A549 (cell line): ENCODE results near the gene CHST11. TPM values are rescaled to one million over a fixed set of nuclear protein-coding genes. Genes with fewer than 3 reads are reported as not detected.

Source experiments
- ATAC-seq, 2 experiments: fragments of 200-7000 bp in 1 of 2; fragments of >200 bp in 1 of 2; cut with Nextera tagmentation in 1 of 2; cut with Tn5 transposase in 1 of 2; 3 replicates each; pipeline versions ENCODE4 v1.8.0 to v1.9.1; 2018 to 2020; ENCODE audit warnings: mild to moderate bottlenecking in 1 of 2, moderate library complexity in 1 of 2
- CTCF ChIA-PET: fragments of 300-600 bp; sonication (Branson Sonifier 250); formaldehyde crosslinking; extraction: SDS; loops from one replicate; lab custom pipeline; 2021; ENCODE audit warnings: antibody characterized with exemption, inconsistent platforms; lab: Yijun Ruan, JAX
- POLR2A ChIA-PET: fragments of 350-600 bp; formaldehyde crosslinking; extraction: SDS; loops from one replicate; lab custom pipeline; 2021; ENCODE audit warnings: antibody characterized with exemption, inconsistent platforms; lab: Yijun Ruan, JAX
- DNase-seq, 2 experiments: peaks; one replicate each; pipeline versions ENCODE4 v3.0.0 to v3.0.0-alpha.2; 2011 to 2016; ENCODE audit warnings: low read depth in 1 of 2, low spot score in 1 of 2
- FAIRE-seq: peaks from 2 replicates; lab custom pipeline; 2011; peaks lifted over from hg19 to GRCh38; lab: Jason Lieb, UNC
- H3K27ac ChIP-seq, 2 experiments: fragments of >200 bp; sonication (Bioruptor Twin); formaldehyde crosslinking; 3 replicates each; pipeline ENCODE4 v1.5.1; 2016 to 2017
- H3K4me1 ChIP-seq: fragments of >200 bp; sonication (Bioruptor Twin); formaldehyde crosslinking; 3 replicates; pipeline ENCODE4 v1.6.1; 2016
- H3K4me2 ChIP-seq: fragments of >200 bp; sonication (Bioruptor Twin); formaldehyde crosslinking; 3 replicates; pipeline ENCODE4 v1.6.1; 2016
- H3K4me3 ChIP-seq: fragments of >200 bp; sonication (Bioruptor Twin); formaldehyde crosslinking; 3 replicates; pipeline ENCODE4 v1.5.1; 2016
- H3K9me3 ChIP-seq: fragments of >200 bp; sonication (Bioruptor Twin); formaldehyde crosslinking; 3 replicates; pipeline ENCODE4 v1.6.1; 2016
- CBX8 ChIP-seq: fragments of 200-600 bp; sonication (generic); IDR thresholded peaks from 2 replicates; pipeline ENCODE4 v1.6.1; 2016
- ESRRA ChIP-seq: fragments of 150-350 bp; IDR thresholded peaks from 2 replicates; pipeline ENCODE4 v1.6.1; 2014; ENCODE audit warnings: mild to moderate bottlenecking, low read length, borderline replicate concordance
- FOSB ChIP-seq: fragments of 250-450 bp; sonication (Bioruptor Pico); IDR thresholded peaks from 2 replicates; pipeline ENCODE4 v1.5.0; 2020; ENCODE audit warnings: mild to moderate bottlenecking, moderate library complexity
- FOSL2 ChIP-seq, 2 experiments: fragments of 450-650 bp in 1 of 2; fragments of >200 bp in 1 of 2; sonication (Bioruptor Twin) in 1 of 2; formaldehyde crosslinking; IDR thresholded peaks; 2 replicates each; pipeline versions ENCODE4 v1.5.0 to v1.6.1; 2016 to 2020; ENCODE audit warnings: mild to moderate bottlenecking in 1 of 2, moderate library complexity in 1 of 2
- HDAC2 ChIP-seq: fragments of 200-600 bp; sonication (generic); IDR thresholded peaks from 2 replicates; pipeline ENCODE4 v1.6.1; 2016
- HEYL ChIP-seq: fragments of 250-450 bp; sonication (Bioruptor Pico); IDR thresholded peaks from 2 replicates; pipeline ENCODE4 v1.8.0; 2021; ENCODE audit warnings: mild to moderate bottlenecking, moderate library complexity
- HOXA7 ChIP-seq: fragments of 250-450 bp; sonication (Bioruptor Pico); IDR thresholded peaks from 2 replicates; pipeline ENCODE4 v1.5.0; 2020; ENCODE audit warnings: mild to moderate bottlenecking, moderate library complexity
- HOXB5 ChIP-seq: fragments of 250-450 bp; sonication (Bioruptor Pico); IDR thresholded peaks from 2 replicates; pipeline ENCODE4 v1.5.0; 2020; ENCODE audit warnings: mild to moderate bottlenecking, moderate library complexity
- JUN ChIP-seq, 2 experiments: fragments of >200 bp; sonication (Bioruptor Twin); formaldehyde crosslinking; IDR thresholded peaks; 2 replicates in 1 of 2; 3 replicates in 1 of 2; pipeline ENCODE4 v1.6.1; 2016 to 2017
- KDM5A ChIP-seq: fragments of 200-600 bp; sonication (generic); IDR thresholded peaks from 2 replicates; pipeline ENCODE4 v1.6.1; 2016; ENCODE audit warnings: antibody characterized with exemption, mild to moderate bottlenecking
- MAFK ChIP-seq: fragments of 450-650 bp; IDR thresholded peaks from 2 replicates; pipeline ENCODE4 v1.6.1; 2014; ENCODE audit not compliant: partially characterized antibody
- MYC ChIP-seq: IDR thresholded peaks from 2 replicates; pipeline ENCODE4 v1.6.1; 2012; ENCODE audit warnings: mild to moderate bottlenecking, inconsistent platforms, low read length, improper control_type of control experiment, borderline replicate concordance
- NPAS2 ChIP-seq: fragments of 250-450 bp; sonication (Bioruptor Pico); IDR thresholded peaks from 2 replicates; pipeline ENCODE4 v1.8.0; 2022; ENCODE audit warnings: mild to moderate bottlenecking, moderate library complexity, borderline replicate concordance
- POLR2AphosphoS2 ChIP-seq: conservative IDR thresholded peaks from 2 replicates; pipeline ENCODE4 v1.6.1; 2012; ENCODE audit warnings: low read length, improper control_type of control experiment, inconsistent platforms
- RAD21 ChIP-seq, 2 experiments: fragments of >200 bp in 1 of 2; sonication (Bioruptor Twin) in 1 of 2; formaldehyde crosslinking in 1 of 2; IDR thresholded peaks in 1 of 2; conservative IDR thresholded peaks in 1 of 2; 2 replicates in 1 of 2; 3 replicates in 1 of 2; pipeline ENCODE4 v1.6.1; 2012 to 2018; ENCODE audit warnings: inconsistent platforms in 1 of 2
- RFX5 ChIP-seq: fragments of 450-650 bp; IDR thresholded peaks from 2 replicates; pipeline ENCODE4 v1.7.1; 2014; ENCODE audit warnings: antibody characterized with exemption, mild to moderate bottlenecking, moderate library complexity
- RNF2 ChIP-seq: fragments of 200-600 bp; sonication (generic); IDR thresholded peaks from 2 replicates; pipeline ENCODE4 v1.6.1; 2016; ENCODE audit warnings: low read depth, mild to moderate bottlenecking, antibody characterized with exemption, moderate library complexity, borderline replicate concordance
- TP53 ChIP-seq: fragments of 250-450 bp; sonication (Bioruptor Pico); IDR thresholded peaks from 2 replicates; pipeline ENCODE4 v1.5.0; 2021; ENCODE audit warnings: mild to moderate bottlenecking, moderate library complexity
- ZSCAN20 ChIP-seq: fragments of 250-450 bp; sonication (Bioruptor Pico); IDR thresholded peaks from 2 replicates; pipeline ENCODE4 v1.8.0; 2022; ENCODE audit warnings: mild to moderate bottlenecking, moderate library complexity
- WGBS: methylation state at CpG from one replicate; pipeline ENCODE4 v1.1.6; 2017; ENCODE audit errors: missing lambda C conversion rate; 5-methylcytosine and 5-hydroxymethylcytosine counted together
- polyA plus RNA-seq, 4 experiments: library from polyadenylated mRNA; depleted of rRNA in 3 of 4; stranded (reverse); fragments of >200 nt; fragmentation: RNase III in 1 of 4; extraction: RNeasy Plus Mini Kit Qiagen cat#74134 plus additional on column Dnase treatment in 1 of 4; gene quantifications; 2 replicates in 3 of 4; 3 replicates in 1 of 4; pipeline ENCODE4 v1.2.3, GENCODE V29; 2011 to 2017
- TF ChIP-seq, protein P1 (sequence below): fragments of 200-600 bp; sonication (generic); IDR thresholded peaks from 2 replicates; pipeline ENCODE4 v1.6.1; 2016; ENCODE audit warnings: antibody characterized with exemption, mild to moderate bottlenecking, moderate library complexity
- TF ChIP-seq, protein P2 (sequence below): fragments of >200 bp; sonication (Bioruptor Twin); formaldehyde crosslinking; IDR thresholded peaks from 3 replicates; pipeline ENCODE4 v1.6.1; 2016
- TF ChIP-seq, protein P3 (sequence below): IDR thresholded peaks from 2 replicates; pipeline ENCODE4 v1.6.1; 2012

The CHST11 gene
- polyA plus RNA-seq, 2 of the 4 experiments (the other 2 are of a cell fraction) = 19.2 to 21.8 TPM

DNA sequence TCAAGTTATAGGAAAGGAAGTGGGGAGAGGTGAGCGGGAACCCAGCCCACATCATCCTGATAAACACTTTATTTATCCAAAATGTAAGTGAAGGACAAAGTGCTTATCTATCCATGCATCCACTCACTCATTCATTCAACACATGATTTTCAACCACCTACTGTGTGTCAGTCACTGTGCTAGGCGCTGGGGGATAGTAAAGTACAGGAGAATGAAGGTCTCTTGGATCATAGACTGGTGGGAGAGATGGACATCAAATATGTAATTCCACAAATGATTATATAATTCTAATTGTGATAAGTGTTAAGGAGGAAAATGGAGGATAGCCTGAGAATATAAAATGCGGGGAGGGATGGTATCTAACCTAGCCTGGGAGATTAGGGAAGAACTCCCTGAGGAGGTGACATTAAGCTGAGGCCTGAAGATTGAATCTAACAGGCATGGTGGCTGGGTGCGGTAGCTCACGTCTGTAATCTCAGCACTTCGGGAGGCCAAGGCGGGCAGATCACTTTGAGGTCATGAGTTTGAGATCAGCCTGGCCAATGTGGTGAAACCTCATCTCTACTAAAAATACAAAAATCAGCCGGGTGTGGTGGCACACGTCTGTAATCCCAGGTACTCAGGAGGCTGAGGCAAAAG is 41.3 kb upstream of the CHST11 start (continued):
- no peak for TF ChIP-seq CBX8
- TF ChIP-seq MYC = no peak
- TF ChIP-seq POLR2AphosphoS2 = no peak
- TF ChIP-seq, all 56 proteins: peak for 0

DNA sequence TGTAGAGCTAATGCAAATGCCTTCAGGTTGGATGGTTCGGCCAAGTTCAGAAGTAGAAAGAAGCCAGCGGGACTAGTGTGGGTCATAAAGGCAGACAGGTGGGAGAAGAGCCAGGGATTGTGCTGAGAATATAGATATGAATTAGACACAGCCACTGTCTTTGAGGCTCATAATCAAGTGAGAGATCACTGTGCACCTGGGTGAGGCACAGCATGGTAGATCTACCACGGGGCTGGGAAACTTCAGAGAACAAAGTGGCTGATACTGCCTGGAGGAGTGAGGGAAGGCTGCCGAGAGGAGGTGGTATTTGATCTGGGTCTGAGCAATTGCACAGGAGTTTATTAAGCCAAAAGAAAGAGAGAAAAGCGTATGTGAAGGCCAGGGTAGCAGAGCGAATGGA is 40.6 kb upstream of the CHST11 start:
- Histone ChIP-seq H3K4me3 (no peak overlapping the region), H3K4me2 (no peak overlapping the region), H3K9me3 (no peaks in the 10 kb centered on the region), H3K4me1 (peaks cover under 1% of the 10 kb centered on the region; the same call in 1 of the 3 replicates), H3K27ac (no peak overlapping the region)
- CTCF ChIA-PET = no interaction called here
- 81% methylated on average over 6 of the region's 6 CpGs for WGBS
- no peak for DNase-seq
- POLR2A ChIA-PET = no interaction called here
- FAIRE-seq = no peak
- TF ChIP-seq HEYL (CRISPR knock-in tag) = no peak
- no peak for TF ChIP-seq MAFK
- no peak for TF ChIP-seq HOXB5
- no peak for TF ChIP-seq ZSCAN20 (CRISPR knock-in tag)
- TF ChIP-seq FOSL2 (IDR thresholded peaks at IDR 0.05) = no peak
- no peak for TF ChIP-seq FOSL2 (CRISPR knock-in tag; IDR thresholded peaks at IDR 0.05)
- TF ChIP-seq KDM5A = no peak
- TF ChIP-seq, protein P1, sequence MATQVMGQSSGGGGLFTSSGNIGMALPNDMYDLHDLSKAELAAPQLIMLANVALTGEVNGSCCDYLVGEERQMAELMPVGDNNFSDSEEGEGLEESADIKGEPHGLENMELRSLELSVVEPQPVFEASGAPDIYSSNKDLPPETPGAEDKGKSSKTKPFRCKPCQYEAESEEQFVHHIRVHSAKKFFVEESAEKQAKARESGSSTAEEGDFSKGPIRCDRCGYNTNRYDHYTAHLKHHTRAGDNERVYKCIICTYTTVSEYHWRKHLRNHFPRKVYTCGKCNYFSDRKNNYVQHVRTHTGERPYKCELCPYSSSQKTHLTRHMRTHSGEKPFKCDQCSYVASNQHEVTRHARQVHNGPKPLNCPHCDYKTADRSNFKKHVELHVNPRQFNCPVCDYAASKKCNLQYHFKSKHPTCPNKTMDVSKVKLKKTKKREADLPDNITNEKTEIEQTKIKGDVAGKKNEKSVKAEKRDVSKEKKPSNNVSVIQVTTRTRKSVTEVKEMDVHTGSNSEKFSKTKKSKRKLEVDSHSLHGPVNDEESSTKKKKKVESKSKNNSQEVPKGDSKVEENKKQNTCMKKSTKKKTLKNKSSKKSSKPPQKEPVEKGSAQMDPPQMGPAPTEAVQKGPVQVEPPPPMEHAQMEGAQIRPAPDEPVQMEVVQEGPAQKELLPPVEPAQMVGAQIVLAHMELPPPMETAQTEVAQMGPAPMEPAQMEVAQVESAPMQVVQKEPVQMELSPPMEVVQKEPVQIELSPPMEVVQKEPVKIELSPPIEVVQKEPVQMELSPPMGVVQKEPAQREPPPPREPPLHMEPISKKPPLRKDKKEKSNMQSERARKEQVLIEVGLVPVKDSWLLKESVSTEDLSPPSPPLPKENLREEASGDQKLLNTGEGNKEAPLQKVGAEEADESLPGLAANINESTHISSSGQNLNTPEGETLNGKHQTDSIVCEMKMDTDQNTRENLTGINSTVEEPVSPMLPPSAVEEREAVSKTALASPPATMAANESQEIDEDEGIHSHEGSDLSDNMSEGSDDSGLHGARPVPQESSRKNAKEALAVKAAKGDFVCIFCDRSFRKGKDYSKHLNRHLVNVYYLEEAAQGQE = no peak
- TF ChIP-seq RNF2 = no peak
- TF ChIP-seq POLR2AphosphoS2 = no peak
- TF ChIP-seq, protein P2, sequence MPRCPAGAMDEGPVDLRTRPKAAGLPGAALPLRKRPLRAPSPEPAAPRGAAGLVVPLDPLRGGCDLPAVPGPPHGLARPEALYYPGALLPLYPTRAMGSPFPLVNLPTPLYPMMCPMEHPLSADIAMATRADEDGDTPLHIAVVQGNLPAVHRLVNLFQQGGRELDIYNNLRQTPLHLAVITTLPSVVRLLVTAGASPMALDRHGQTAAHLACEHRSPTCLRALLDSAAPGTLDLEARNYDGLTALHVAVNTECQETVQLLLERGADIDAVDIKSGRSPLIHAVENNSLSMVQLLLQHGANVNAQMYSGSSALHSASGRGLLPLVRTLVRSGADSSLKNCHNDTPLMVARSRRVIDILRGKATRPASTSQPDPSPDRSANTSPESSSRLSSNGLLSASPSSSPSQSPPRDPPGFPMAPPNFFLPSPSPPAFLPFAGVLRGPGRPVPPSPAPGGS = no peak
- TF ChIP-seq HDAC2 = no peak
- TF ChIP-seq, protein P3, sequence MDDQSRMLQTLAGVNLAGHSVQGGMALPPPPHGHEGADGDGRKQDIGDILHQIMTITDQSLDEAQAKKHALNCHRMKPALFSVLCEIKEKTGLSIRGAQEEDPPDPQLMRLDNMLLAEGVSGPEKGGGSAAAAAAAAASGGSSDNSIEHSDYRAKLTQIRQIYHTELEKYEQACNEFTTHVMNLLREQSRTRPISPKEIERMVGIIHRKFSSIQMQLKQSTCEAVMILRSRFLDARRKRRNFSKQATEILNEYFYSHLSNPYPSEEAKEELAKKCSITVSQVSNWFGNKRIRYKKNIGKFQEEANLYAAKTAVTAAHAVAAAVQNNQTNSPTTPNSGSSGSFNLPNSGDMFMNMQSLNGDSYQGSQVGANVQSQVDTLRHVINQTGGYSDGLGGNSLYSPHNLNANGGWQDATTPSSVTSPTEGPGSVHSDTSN = no peak
- no peak for TF ChIP-seq RFX5
- TF ChIP-seq ESRRA = no peak
- no peak for TF ChIP-seq NPAS2
- no peak for TF ChIP-seq TP53 (CRISPR knock-in tag)
- no peak for TF ChIP-seq JUN (IDR thresholded peaks at IDR 0.05)
- no peak for TF ChIP-seq RAD21 (conservative IDR thresholded peaks at IDR 0.05 in 1 of 2, IDR thresholded peaks at IDR 0.05 in 1 of 2)
- ATAC-seq = no peak

DNA sequence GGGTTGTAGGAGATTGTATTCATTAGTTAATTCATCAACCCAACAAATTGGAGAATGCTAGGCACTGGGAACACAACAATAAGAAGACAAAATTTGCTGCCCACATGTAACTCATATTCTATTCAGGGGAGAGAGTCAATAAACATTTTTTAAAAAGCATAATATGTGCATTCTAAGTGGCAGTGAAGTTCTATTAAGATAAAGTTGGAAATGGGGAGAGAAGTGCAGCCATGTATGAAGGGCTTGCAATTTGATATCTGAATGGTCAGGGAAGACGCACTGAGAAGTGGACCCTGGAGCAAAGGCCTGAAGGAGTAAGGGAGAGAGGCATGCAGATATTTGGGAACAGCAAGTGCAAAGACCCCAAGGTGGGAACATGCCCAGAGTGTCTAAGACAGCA is 40.2 kb upstream of the CHST11 start:
- CTCF ChIA-PET = no interaction called here
- H3K4me2 ChIP-seq = no peak overlapping the region
- WGBS = 95% methylated on average over 1 of the region's 1 CpG

More for the DNA sequence above, 40.2 kb upstream of the CHST11 start:
- Histone ChIP-seq H3K27ac (no peak overlapping the region), H3K9me3 (no peaks in the 10 kb centered on the region), H3K4me1 (no peaks in the 10 kb centered on the region), H3K4me3 (no peak overlapping the region)
- ATAC-seq = no peak
- no peak for DNase-seq
- FAIRE-seq = no peak
- TF ChIP-seq FOSB (CRISPR knock-in tag) = no peak
- no peak for TF ChIP-seq RFX5
- no peak for TF ChIP-seq ZSCAN20 (CRISPR knock-in tag)
- TF ChIP-seq HOXA7 (CRISPR knock-in tag) = no peak
- POLR2A ChIA-PET = no interaction called here
